Measurements from ENCODE around the gene GAR1.
"Not testable (repeated sequence)": the region's sequence is repeated elsewhere in the genome, so short reads cannot be mapped to it uniquely, and the experiment has no call there.

GAR1 gene

DNA sequence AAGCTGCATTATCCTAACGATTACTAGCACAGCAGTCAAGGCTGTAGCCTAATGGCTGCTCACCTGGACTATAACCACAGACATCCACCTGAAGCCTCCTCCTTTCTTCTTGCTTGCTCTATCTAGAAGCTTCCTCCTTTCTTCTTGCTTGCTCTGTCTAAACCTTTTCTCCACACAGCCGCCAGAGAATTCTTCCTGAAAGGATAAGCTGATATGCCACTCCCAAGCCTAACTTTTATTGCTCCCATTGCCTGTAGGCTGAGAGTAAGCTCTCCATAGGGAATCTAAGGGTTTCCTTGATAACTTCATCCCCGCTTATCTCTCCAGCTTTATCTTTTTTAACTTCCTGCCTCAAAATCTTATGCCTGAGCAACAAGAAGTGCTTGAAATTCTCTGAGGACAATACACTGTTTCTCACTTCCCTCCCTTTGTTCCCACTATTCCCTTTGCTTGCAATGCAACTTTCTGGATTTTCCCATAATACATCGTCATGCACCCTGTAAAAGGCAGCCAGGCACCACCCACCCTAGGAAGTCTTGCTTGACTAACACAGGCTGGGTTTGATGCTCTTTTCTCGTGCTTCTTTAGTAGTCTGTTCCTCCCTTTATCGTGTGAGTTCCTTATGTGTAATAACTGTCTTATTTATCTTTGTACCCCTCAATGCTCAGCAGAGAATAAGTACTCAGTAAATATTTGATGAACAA, 31.0 kb downstream of the GAR1 start:
- DNase-seq: no peak

DNA sequence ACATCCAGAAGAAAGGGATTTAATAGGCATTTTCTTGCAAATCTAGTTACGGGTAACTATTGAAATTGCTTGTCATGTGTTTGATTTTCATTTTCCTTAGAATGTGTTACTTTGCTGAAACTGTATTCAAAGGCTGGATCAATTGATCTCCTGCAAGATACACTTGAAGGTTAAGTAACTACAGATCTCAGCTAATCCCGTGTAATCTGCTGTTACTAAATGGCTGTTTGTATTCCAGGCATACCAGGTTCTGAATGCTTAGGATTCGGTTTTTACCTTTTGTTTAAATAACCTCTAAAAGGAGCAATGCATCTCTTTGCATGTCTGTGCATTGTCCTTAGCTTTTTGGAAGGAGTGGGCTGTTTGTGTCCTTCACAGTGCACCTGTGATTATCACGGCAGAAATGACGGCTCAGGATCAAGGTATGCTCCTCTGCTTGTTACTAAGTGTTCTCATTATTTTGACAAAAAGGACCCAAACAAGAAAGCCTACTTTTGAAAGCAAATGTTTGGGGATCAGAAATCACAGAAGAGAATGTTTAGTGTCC, 32.4 kb downstream of the GAR1 start, which contains the start of gene LRIT3:
Gene LRIT3, plus strand, starts transcription at position 212 of the 547 bp plus-strand sequence. Its CDS starts 95 bp downstream, at position 307.
- DNase-seq: no peak

GRCh38 chr4:109848501-109848900, 32.9 kb downstream of the GAR1 start:
- DNase-seq: no peak

DNA sequence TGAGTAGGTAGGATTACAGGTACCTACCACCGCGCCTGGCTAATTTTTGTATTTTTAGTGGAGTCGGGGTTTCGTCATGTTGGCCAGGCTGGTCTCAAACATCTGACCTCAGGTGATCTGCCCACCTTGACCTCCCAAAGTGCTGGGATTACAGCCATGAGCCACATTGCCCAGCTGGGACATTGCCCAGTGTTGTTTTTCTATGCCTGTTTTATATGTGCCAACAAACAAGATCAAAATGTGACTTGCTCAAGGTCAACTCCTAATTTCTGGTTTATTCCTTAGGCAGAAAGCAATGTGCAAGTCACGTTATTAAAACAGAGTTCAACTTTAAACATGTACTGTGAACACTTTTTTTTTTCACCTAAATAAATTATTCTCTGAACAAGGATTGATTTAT, 35.0 kb downstream of the GAR1 start:
- no peak for DNase-seq

GRCh38 chr4:109859426-109860300, 44.1 kb downstream of the GAR1 start:
- not testable (repeated sequence) for DNase-seq

- no peak for DNase-seq
Measured at GRCh38 chr4:109861271-109861670, 45.7 kb downstream of the GAR1 start.

DNA sequence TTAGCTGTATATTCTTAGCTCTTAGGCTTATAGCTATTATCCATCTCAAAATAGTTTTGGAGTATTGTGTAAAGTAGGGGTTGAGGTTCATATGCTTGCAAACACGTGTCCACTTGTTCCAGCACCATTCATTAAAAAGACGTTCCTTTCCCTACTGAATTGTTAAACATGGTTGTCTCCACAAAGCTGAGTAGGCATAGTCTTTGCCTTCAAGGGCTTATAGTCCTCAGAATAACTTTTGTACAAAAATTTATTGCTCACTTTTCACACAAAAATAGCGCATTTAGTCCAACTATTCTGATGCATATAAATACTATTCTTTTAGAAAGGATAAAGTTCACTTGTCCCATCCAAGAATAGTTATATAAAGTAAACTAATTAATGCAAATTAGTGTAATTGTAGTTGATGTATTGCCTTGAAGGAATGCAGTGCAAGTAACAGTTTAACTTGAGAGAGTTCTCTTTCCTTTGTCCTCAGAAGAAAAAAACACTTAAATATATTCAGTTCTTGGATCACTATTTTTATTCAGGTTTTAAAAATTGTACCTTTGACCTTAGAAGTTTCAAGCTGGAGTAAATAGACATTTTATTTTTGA, 46.5 kb downstream of the GAR1 start:
- DNase-seq: no peak

DNA sequence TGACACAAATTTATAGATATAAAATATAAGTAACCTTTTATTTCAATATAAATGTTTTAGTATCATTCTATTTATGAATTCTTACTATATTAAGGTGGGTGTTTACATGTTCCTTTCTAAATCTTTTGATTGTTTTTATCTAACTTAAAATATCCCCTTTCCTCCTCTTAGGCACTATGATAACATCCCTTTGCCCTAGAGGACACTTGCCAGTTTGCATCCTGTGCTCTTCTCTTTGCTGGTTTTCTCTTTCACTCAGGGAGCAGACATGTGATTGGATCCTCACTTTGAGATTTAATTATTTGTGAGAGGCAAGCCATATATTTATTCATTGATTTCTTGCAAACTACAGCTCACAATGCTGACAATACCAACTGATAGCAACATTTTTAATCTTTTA, 48.6 kb downstream of the GAR1 start:
- no peak for DNase-seq

DNA sequence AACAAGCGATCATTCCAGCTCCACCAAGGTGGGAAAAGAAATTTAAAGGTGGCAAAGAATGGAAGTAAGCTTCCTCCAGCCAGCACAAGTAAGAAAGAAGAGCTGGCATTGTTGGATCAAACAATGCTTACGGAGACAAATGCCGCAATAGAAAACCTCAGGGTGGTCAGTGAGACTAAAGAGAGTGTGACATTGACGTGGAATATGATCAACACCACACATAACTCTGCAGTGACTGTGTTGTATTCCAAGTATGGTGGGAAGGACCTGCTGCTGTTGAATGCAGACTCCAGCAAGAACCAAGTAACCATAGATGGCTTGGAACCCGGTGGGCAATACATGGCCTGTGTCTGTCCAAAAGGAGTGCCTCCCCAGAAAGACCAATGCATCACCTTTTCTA, 54.5 kb downstream of the GAR1 start:
- DNase-seq: no peak

- DNase-seq: no peak
Measured at GRCh38 chr4:109872065-109872464, 56.5 kb downstream of the GAR1 start.

GRCh38 chr4:109872950-109873656, 57.5 kb downstream of the GAR1 start:
- DNase-seq: no peak

- no peak for DNase-seq
Measured at GRCh38 chr4:109873791-109874514, 58.4 kb downstream of the GAR1 start.

Measured in activated gamma-delta T cell (primary cell).